ENCODE results near the gene MRPS14.

The MRPS14 gene

GRCh38 chr1:174990382-174990999 is 32.7 kb downstream of the MRPS14 start:
- Histone ChIP-seq H3K27me3 (no peaks in the 10 kb centered on the region), H3K9me3 (no peaks in the 10 kb centered on the region), H3K4me3 (peak overlapping the region; percentile 52 to 54), H3K4me1 (peaks cover 0 to 11% (median 2%) of the 10 kb centered on the region in 4 donors), H3K27ac (peak overlapping the region; percentile 79), H3K36me3 (no peaks in the 10 kb centered on the region)
- no peak for DNase-seq
- TF ChIP-seq CTCF (IDR thresholded peaks at IDR 0.05), result no peak
- intact Hi-C loops (cut with DNase I; ENCODE audit: low total_unique reads), result no loop called here

GRCh38 chr1:174989536-174990220 is 33.5 kb downstream of the MRPS14 start:
- Histone ChIP-seq H3K36me3 (no peaks in the 10 kb centered on the region), H3K4me3 (peak overlapping the region; percentile 52 to 54), H3K27me3 (no peaks in the 10 kb centered on the region), H3K9me3 (no peaks in the 10 kb centered on the region), H3K27ac (peak overlapping the region; percentile 79), H3K4me1 (peaks cover 0 to 11% (median 2%) of the 10 kb centered on the region in 4 donors)
- DNase-seq, result peak in 1 of 2 donors; percentile 54
- intact Hi-C loops (cut with DNase I; ENCODE audit: low total_unique reads), result no loop called here
- no peak for TF ChIP-seq CTCF (IDR thresholded peaks at IDR 0.05)

GRCh38 chr1:174988986-174989385 is 34.2 kb downstream of the MRPS14 start:
- H3K4me1 ChIP-seq, result peaks cover 0 to 11% (median 2%) of the 10 kb centered on the region in 4 donors
- no peak for TF ChIP-seq CTCF (IDR thresholded peaks at IDR 0.05)
- H3K4me3 ChIP-seq, result no peak overlapping the region
- peak overlapping the region; percentile 79 for H3K27ac ChIP-seq
- intact Hi-C loops (cut with DNase I; ENCODE audit: low total_unique reads), result no loop called here
- DNase-seq, result no peak
- no peaks in the 10 kb centered on the region for H3K9me3 ChIP-seq
- no peaks in the 10 kb centered on the region for H3K36me3 ChIP-seq
- no peaks in the 10 kb centered on the region for H3K27me3 ChIP-seq

GRCh38 chr1:174988539-174988938 is 34.7 kb downstream of the MRPS14 start:
- H3K4me1 ChIP-seq, result peaks cover 0 to 11% (median 2%) of the 10 kb centered on the region in 4 donors
- no peak overlapping the region for H3K27ac ChIP-seq
- no peaks in the 10 kb centered on the region for H3K27me3 ChIP-seq
- no peak for DNase-seq
- H3K9me3 ChIP-seq, result no peaks in the 10 kb centered on the region
- no peak for TF ChIP-seq CTCF (IDR thresholded peaks at IDR 0.05)
- H3K4me3 ChIP-seq, result no peak overlapping the region
- no peaks in the 10 kb centered on the region for H3K36me3 ChIP-seq
- intact Hi-C loops (cut with DNase I; ENCODE audit: low total_unique reads), result no loop called here

GRCh38 chr1:174984952-174985351 is 38.3 kb downstream of the MRPS14 start:
- H3K9me3 ChIP-seq, result no peaks in the 10 kb centered on the region
- H3K4me1 ChIP-seq, result peaks cover 0 to 9% (median 2%) of the 10 kb centered on the region in 4 donors
- H3K27ac ChIP-seq, result no peak overlapping the region
- no peak for TF ChIP-seq CTCF (IDR thresholded peaks at IDR 0.05)
- intact Hi-C loops (cut with DNase I; ENCODE audit: low total_unique reads), result loop anchor here (5.0 kb wide), 1 partner anchor 218 kb away; no protein-coding TSS in a partner anchor
- H3K36me3 ChIP-seq, result peaks cover 0 to 5% (median 0%) of the 10 kb centered on the region in 3 donors
- no peaks in the 10 kb centered on the region for H3K27me3 ChIP-seq
- DNase-seq, result no peak
- no peak overlapping the region for H3K4me3 ChIP-seq

Measured in tibial artery (tissue), 4 donors.